Right lung (tissue), 5 donors: ENCODE data around the gene WIPI1. TPM values are rescaled to one million over a fixed set of nuclear protein-coding genes. Genes with fewer than 3 reads are reported as not detected.
"Not testable (repeated sequence)": the region's sequence is repeated elsewhere in the genome, so short reads cannot be mapped to it uniquely, and the experiment has no call there.

Experiments used
- DNase-seq, 2 donors: peaks; one replicate each; pipeline ENCODE4 v3.0.0-alpha.2; 2013
- polyA plus RNA-seq, 5 donors: library from polyadenylated mRNA; unstranded; fragments of 120-200 nt; gene quantifications; one replicate each; pipeline versions ENCODE4 v1.2.1 to v1.2.3, GENCODE V29; 2013; ENCODE audit warnings: inconsistent platforms in 1 of 5, low replicate concordance in 1 of 5; ENCODE audit not compliant: insufficient read length in 5 of 5, insufficient read depth in 1 of 5

Gene WIPI1
- polyA plus RNA-seq, 5 donors: 18.8 to 22.5 (median 21.4) TPM

DNA sequence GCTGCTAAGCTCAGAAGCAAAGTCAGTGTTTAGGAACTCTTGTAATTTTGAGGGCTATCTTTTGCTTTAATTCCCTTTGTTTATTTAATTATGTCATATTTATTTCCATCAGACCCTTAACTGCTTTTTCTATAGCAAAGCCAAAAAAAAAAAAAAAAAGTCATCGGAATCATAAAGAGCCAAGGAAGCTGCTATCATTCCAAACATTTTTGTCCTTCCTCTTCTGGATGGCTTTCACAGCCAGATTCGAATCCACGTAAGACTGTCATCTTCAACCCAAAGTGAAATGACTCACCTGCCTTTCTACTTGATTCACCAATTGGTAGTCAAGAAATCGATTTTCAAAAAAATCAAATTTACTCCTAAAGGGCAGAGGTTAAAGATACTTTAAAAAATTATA is 38.4 kb downstream of the WIPI1 start:
- DNase-seq: no peak

GRCh38 chr17:68417317-68417716 is 40.0 kb downstream of the WIPI1 start:
- no peak for DNase-seq

DNA sequence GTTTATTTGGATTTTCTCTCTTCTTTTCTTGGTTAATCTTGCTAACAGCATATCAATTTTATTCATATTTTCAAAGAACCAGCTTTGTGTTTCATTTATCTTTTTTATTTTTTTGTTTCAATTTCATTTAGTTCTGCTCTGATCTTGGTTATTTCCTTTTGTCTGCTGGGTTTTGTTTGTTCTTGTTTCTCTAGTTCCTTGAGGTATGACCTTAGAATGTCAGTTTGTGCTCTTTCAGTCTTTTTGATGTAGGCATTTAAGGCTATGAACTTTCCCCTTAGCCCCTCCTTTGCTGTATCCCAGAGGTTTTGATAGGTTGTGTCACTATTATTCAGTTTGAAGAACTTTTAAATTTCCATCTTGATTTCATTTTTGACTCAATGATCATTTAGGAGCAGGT is 42.4 kb downstream of the WIPI1 start:
- DNase-seq: not testable (repeated sequence)

DNA sequence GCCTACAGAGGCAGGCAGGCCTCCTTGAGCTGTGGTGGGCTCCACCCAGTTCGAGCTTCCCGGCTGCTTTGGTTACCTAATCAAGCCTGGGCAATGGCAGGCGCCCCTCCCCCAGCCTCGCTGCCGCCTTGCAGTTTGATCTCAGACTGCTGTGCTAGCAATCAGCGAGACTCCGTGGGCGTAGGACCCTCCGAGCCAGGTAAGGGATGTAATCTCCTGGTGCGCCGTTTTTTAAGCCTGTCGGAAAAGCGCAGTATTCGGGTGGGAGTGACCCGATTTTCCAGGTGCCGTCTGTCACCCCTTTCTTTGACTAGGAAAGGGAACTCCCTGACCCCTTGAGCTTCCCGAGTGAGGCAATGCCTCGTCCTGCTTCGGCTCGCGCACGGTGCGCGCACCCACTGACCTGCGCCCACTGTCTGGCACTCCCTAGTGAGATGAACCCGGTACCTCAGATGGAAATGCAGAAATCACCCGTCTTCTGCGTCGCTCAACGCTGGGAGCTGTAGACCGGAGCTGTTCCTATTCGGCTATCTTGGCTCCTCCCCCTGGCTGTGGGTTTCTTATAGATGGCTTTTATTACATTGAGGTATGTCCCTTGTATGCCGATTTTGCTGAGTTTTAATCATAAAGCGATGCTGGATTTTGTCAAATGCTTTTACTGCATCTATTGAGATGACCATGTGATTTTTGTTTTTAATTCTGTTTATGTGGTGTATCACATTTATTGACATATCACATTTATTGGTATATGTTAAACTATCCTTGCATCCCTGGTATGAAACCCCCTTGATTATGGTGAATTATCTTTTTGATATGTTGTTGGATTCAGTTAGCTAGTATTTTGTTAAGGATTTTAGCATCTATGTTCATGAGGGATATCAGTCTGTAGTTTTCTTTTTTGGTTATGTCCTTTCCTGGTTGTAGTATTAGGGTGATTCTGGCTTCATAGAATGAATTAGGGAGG is 43.4 kb downstream of the WIPI1 start:
- not testable (repeated sequence) for DNase-seq

DNA sequence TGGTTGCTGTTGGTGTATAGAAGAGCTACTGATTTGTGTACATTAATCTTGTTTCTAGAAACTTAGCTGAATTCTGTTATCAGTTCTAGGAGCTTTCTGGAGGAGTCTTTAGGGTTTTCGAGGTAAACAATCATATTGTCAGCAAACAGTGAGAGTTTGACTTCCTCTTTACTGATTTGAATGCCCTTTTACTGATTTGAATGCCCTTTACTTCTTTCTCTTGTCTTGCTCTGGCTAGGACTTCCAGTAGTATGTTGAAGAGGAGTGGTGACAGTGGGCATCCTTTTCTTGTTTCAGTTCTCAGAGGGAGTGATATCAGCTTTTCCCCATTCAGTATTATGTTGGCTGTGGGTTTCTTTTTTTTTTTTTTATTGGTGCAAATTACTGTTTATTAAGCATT is 49.6 kb downstream of the WIPI1 start:
- not testable (repeated sequence) for DNase-seq

DNA sequence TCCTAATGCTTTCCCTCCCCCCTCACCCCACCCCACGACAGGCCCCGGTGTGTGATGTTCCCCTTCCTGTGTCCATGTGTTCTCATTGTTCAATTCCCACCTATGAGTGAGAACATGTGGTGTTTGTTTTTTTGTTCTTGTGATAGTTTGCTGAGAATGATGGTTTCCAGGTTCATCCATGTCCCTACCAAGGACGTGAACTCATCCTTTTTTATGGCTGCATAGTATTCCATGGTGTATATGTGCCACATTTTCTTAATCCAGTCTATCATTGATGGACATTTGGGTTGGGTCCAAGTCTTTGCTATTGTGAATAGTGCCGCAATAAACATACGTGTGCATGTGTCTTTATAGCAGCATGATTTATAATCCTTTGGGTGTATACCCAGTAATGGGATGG is 53.5 kb downstream of the WIPI1 start:
- not testable (repeated sequence) for DNase-seq

GRCh38 chr17:68403122-68403521 is 54.2 kb downstream of the WIPI1 start:
- DNase-seq: no peak

GRCh38 chr17:68401288-68401687 is 56.0 kb downstream of the WIPI1 start:
- no peak for DNase-seq

GRCh38 chr17:68400404-68400735 is 56.9 kb downstream of the WIPI1 start:
- no peak for DNase-seq

GRCh38 chr17:68399638-68400403 is 57.5 kb downstream of the WIPI1 start:
- no peak for DNase-seq

GRCh38 chr17:68398691-68399637 is 58.3 kb downstream of the WIPI1 start:
- DNase-seq: peak in 1 of 2 donors; percentile 48

- no peak for DNase-seq
These were observed 60.2 kb downstream of the WIPI1 start for GRCh38 chr17:68397108-68397536.

- no peak for DNase-seq
These were observed 60.8 kb downstream of the WIPI1 start for GRCh38 chr17:68396226-68397107.

DNA sequence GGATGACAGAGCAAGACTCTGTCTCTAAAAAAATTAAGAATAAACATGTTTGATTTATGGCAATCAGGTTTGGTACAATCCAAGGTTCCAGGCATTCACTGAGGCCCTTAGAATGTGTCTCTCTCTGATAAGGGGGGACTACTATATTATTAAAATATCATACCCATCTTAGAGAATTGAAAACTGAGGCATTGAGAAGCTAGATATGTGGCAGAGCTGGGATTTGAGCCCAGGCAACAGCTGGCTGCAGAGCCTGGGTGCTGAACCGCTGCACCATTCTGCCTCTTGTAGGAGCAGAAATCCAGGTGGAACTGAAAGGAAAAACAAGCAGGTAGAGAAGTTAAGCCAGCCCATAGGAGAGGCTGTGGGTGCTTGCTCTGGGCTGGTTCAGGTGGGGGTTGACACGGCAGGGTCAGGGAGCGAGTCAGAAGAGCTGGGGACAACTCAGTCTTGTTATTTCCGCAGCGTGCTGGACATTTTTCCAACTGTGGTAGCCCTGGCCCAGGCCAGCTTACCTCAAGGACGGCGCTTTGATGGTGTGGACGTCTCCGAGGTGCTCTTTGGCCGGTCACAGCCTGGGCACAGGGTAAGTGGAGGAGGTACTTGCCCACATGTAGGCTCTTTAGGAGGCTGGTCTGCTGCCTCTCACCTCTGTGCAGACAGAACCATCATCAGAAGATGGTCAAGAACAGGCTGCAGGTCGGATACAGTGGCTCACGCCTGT is 62.5 kb downstream of the WIPI1 start:
- DNase-seq: no peak

GRCh38 chr17:68391561-68392268 is 65.6 kb downstream of the WIPI1 start:
- no peak for DNase-seq

- no peak for DNase-seq
These were observed 66.3 kb downstream of the WIPI1 start for GRCh38 chr17:68390888-68391545.

- DNase-seq: no peak
These were observed 68.3 kb downstream of the WIPI1 start for GRCh38 chr17:68389041-68389440.

- no peak for DNase-seq
These were observed 69.7 kb downstream of the WIPI1 start for GRCh38 chr17:68387435-68388218.
